Heart right ventricle (tissue), 16 donors: ENCODE results near the gene ZFP92. TPM values are rescaled to one million over a fixed set of nuclear protein-coding genes. Genes with fewer than 3 reads are reported as not detected.

Source experiments
- ATAC-seq, 8 donors: fragments of 200-7000 bp; cut with Tn5 transposase; one replicate each; pipeline ENCODE4 v1.9.1; 2020; ENCODE audit warnings: mild to moderate bottlenecking in 8 of 8, moderate library complexity in 8 of 8, moderate number of reproducible peaks in 1 of 8
- DNase-seq, 2 donors: peaks; one replicate each; pipeline ENCODE4 v3.0.0-alpha.2; 2020
- H3K27ac ChIP-seq, 10 donors: fragments of 200-600 bp; sonication (generic) in 2 of 10; one replicate each; pipeline versions ENCODE4 v1.5.0 to v1.8.0; 2020 to 2022; ENCODE audit warnings: mild to moderate bottlenecking in 3 of 10
- H3K27me3 ChIP-seq, 7 donors: fragments of 200-600 bp; one replicate each; pipeline ENCODE4 v1.8.0; 2021 to 2022; ENCODE audit warnings: mild to moderate bottlenecking in 2 of 7
- H3K36me3 ChIP-seq, 9 donors: fragments of 200-600 bp; sonication (generic) in 1 of 9; one replicate each; pipeline versions ENCODE4 v1.5.0 to v1.8.0; 2020 to 2022; ENCODE audit warnings: mild to moderate bottlenecking in 2 of 9
- H3K4me1 ChIP-seq, 9 donors: fragments of 200-600 bp; sonication (generic) in 1 of 9; one replicate each; pipeline versions ENCODE4 v1.5.0 to v1.8.0; 2020 to 2022; ENCODE audit warnings: mild to moderate bottlenecking in 4 of 9
- H3K4me3 ChIP-seq, 10 donors: fragments of 200-600 bp; sonication (generic) in 2 of 10; one replicate each; pipeline versions ENCODE4 v1.5.0 to v1.8.0; 2020 to 2022; ENCODE audit warnings: mild to moderate bottlenecking in 7 of 10, moderate library complexity in 2 of 10
- H3K9me3 ChIP-seq, 11 donors: fragments of 200-600 bp in 10 of 11; sonication (generic) in 2 of 11; one replicate each; pipeline versions ENCODE4 v1.5.0 to v1.8.0; 2013 to 2022; ENCODE audit warnings: mild to moderate bottlenecking in 2 of 11, control low read depth in 1 of 11, moderate library complexity in 1 of 11
- CTCF ChIP-seq, 9 donors: fragments of 200-600 bp; sonication (generic) in 2 of 9; IDR thresholded peaks; one replicate each; pipeline versions ENCODE4 v1.5.0 to v1.8.0; 2021 to 2022; ENCODE audit warnings: antibody characterized with exemption in 9 of 9, mild to moderate bottlenecking in 5 of 9, moderate library complexity in 1 of 9
- WGBS, 2 donors: extraction: QIAGEN DNeasy Blood & Tissue Kit; methylation state at CpG; one replicate each; pipeline ENCODE4 v1.1.7; 2013; ENCODE audit warnings: inconsistent platforms in 1 of 2; 5-methylcytosine and 5-hydroxymethylcytosine counted together
- intact Hi-C, 10 donors: fragments of 100-400 bp; cut with DNase I; formaldehyde crosslinking; loops; one replicate each; pipeline versions ENCODE4 v1.11.1 to v1.14.2; 2022
- polyA plus RNA-seq, 2 donors: library from polyadenylated mRNA; stranded (reverse); fragments of 200-250 nt; gene quantifications; one replicate each; pipeline ENCODE4 v1.2.3, GENCODE V29; 2013
- total RNA-seq, 10 donors: library from RNA; stranded (reverse); fragmentation: NEBNext Ultra II Directional in 3 of 10; extraction: Animal tissue kit (Norgen Biotek cat#: 25700) in 3 of 10; gene quantifications; one replicate each; pipeline versions ENCODE4 v1.2.1 to v1.2.4, GENCODE V29; 2021 to 2023
- donor health status: Arrhythmogenic right ventricular cardiomyopathy.
- donor health status: ischemic (EF 13 %, LVEDD 7.1; RV severe dilation, severe dysfunction).
- donor health status: healthy with polysubstance abuse.
- donor health status: DM: no; HTN: yes; CAD: no.
- donor health status: DM: no; HTN: no; CAD: no.
- donor health status: ischemic (EF 25% LVEDD 6.9; RV normal size, moderate dysfunction).
- donor health status: ischemic (EF 25% LVEDD 5.7; RV mildly dilated, moderate dysfunction).
- donor health status: healthy.
- donor health status: DM: yes; HTN: yes; CAD: no.
- donor health status: Ischemic cardiomyopathy.
- donor health status: ischemic (EF 35%, LVEDD 5.7; RV mildly dilated, moderate dysfunction).
- donor health status: nonischemic (EF 11% LVEDD 7.7; RV severe dilation, severe dysfunction).
- donor health status: DM: yes; HTN: yes; CAD: no.
- donor health status: PGD.
- donor health status: ischemic (EF 29% LVEDD 5.4; RV normal size, mild dysfunction).
- donor health status: nonischemic (EF 23%, LVEDD 6.1; RV moderate dilation, normal function).

The ZFP92 gene
- total and polyA plus RNA-seq, 12 donors, result 0.17 to 1.6 (median 0.44) TPM

GRCh38 chrX:153440556-153441135, 29.4 kb downstream of the ZFP92 start:
- 77 to 81% methylated on average over 13 of the region's 13 CpGs for WGBS, 2 donors
- Histone ChIP-seq H3K4me3 (no peak overlapping the region), H3K27me3 (peaks cover 0 to 4% (median 0%) of the 10 kb centered on the region in 7 donors), H3K4me1 (no peaks in the 10 kb centered on the region), H3K36me3 (no peaks in the 10 kb centered on the region), H3K9me3 (peaks cover 0 to 3% (median 0%) of the 10 kb centered on the region in 11 donors), H3K27ac (no peak overlapping the region)
- DNase-seq (no peak), ATAC-seq (no peak)
- no peak for TF ChIP-seq CTCF (IDR thresholded peaks at IDR 0.05)
- intact Hi-C loops, result loop anchor here in 1 of 10 donors (5.0 kb wide), 1 partner anchor 408 kb away; no protein-coding TSS in a partner anchor

GRCh38 chrX:153441296-153441695, 30.0 kb downstream of the ZFP92 start:
- Histone ChIP-seq H3K27me3 (peaks cover 0 to 4% (median 0%) of the 10 kb centered on the region in 7 donors), H3K9me3 (peaks cover 0 to 3% (median 0%) of the 10 kb centered on the region in 11 donors), H3K36me3 (no peaks in the 10 kb centered on the region), H3K4me1 (no peaks in the 10 kb centered on the region), H3K27ac (no peak overlapping the region), H3K4me3 (no peak overlapping the region)
- TF ChIP-seq CTCF (IDR thresholded peaks at IDR 0.05), result no peak
- intact Hi-C loops, result loop anchor here in 1 of 10 donors (5.0 kb wide), 1 partner anchor 409 kb away; no protein-coding TSS in a partner anchor
- 52 to 72% methylated on average over 7 of the region's 7 CpGs for WGBS, 2 donors
- ATAC-seq (no peak), DNase-seq (no peak)

DNA sequence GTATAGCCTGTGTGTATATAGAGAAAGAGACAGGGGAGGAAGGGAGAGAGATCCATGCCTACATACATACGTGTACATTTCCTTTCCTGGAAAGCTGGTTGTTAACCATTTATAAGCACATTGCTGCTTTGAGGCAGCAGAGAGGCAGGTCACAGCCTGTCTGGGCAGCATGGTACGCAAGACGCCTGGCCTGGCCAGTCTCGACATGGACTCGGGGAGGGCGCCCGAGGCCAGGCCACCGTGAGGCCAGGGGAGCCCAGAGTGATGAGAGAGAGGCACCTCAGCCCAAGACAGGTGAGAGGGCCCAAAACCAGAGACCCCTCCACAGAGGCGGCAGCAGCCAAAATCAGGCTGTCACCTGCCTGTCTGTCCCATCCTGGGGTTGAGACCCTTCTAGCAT, 30.7 kb downstream of the ZFP92 start:
- no peak overlapping the region for H3K4me3 ChIP-seq
- TF ChIP-seq CTCF (IDR thresholded peaks at IDR 0.05), result no peak
- H3K27me3 ChIP-seq, result peaks cover 0 to 4% (median 0%) of the 10 kb centered on the region in 7 donors
- H3K4me1 ChIP-seq, result no peaks in the 10 kb centered on the region
- no peak for ATAC-seq
- intact Hi-C loops, result loop anchor here in 1 of 10 donors (5.0 kb wide), 1 partner anchor 410 kb away; no protein-coding TSS in a partner anchor
- WGBS, 2 donors, result 82 to 85% methylated on average over 6 to 9 of the region's 9 CpGs
- no peak overlapping the region for H3K27ac ChIP-seq
- no peaks in the 10 kb centered on the region for H3K36me3 ChIP-seq
- DNase-seq, result no peak
- H3K9me3 ChIP-seq, result peaks cover 0 to 3% (median 0%) of the 10 kb centered on the region in 11 donors

DNA sequence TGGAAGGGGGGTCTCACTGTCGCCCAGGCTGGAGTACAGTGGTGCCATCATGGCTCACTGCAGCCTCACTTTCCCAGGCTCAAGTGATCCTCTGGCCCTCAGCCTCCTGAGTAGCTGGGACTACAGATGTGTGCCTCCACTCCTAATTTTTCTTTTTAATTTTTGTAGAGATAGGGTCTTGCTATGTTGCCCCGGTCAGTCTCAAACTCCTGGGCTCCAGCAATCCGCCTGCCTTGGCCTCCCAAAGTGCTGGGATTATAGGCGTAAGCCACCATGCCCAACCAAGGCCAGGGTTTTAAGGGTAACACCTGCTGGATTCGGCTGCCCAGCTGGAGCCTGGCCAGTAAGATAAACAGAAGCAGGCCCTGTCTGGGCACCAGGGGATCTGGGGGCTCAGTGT, 31.2 kb downstream of the ZFP92 start:
- peaks cover 0 to 4% (median 0%) of the 10 kb centered on the region in 7 donors for H3K27me3 ChIP-seq
- WGBS, 2 donors, result 72 to 92% methylated on average over 5 of the region's 5 CpGs
- H3K4me3 ChIP-seq, result no peak overlapping the region
- no peak overlapping the region for H3K27ac ChIP-seq
- intact Hi-C loops, result loop anchor here in 1 of 10 donors (5.0 kb wide), 1 partner anchor 410 kb away; no protein-coding TSS in a partner anchor
- no peaks in the 10 kb centered on the region for H3K36me3 ChIP-seq
- H3K9me3 ChIP-seq, result peaks cover 0 to 3% (median 0%) of the 10 kb centered on the region in 11 donors
- ATAC-seq (no peak), DNase-seq (no peak)
- no peak for TF ChIP-seq CTCF (IDR thresholded peaks at IDR 0.05)
- H3K4me1 ChIP-seq, result no peaks in the 10 kb centered on the region
